Measurements from ENCODE around the gene YPEL1. TPM values are rescaled to one million over a fixed set of nuclear protein-coding genes. Genes with fewer than 3 reads are reported as not detected.

YPEL1 gene
- total RNA-seq, 1 donor: 2.2 TPM

DNA sequence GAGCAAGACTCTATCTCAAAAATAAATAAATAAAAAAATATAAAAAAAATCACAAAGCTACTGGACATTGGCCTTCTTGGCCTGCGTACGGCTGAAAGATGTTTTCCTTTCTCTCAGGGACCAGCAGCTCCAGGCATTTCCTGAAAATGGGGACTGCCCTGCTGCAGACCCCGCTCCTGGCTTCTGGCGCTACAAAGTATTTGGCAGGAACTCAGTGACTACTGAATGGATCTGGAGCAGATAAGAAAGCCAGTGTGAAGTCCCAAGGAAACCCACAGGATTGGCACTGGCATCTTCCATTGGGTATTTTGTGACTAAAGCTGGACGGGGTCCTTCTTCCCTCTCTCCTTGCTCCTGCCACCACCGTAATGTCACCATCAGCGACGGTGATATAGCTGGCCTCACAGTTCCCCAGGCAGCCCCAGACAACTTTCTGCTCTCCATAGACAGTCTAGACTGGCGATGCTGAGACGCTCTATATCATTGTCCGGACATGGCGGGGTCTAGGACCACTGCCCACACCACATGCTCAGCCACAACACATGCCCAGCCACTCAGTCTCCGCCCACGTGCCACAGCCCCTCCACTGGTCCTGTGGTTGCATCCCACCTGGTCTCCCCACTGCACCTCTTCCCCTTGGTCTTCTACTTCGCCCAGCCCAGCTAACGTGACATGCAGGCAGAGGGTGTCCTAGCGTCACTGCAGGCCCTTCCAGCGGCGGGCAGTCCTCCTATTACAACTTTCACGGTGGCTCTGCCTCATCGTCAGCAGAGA, 22.7 kb upstream of the YPEL1 start:
- Histone ChIP-seq H3K4me3 (ENCODE audit: insufficient read depth, low read length) (no peak overlapping the region), H3K36me3 (ENCODE audit: insufficient read depth, low read length) (peaks cover 27% of the 10 kb centered on the region), H3K4me1 (ENCODE audit: insufficient read depth, low read length) (peaks cover 49% of the 10 kb centered on the region), H3K27me3 (ENCODE audit: insufficient read depth, low read length) (no peaks in the 10 kb centered on the region), H3K79me2 (ENCODE audit: insufficient read depth, low read length) (no peaks in the 10 kb centered on the region), H2AFZ (ENCODE audit: low read length) (no peak overlapping the region), H3K9me3 (ENCODE audit: low read depth, low read length) (no peaks in the 10 kb centered on the region), H3K4me2 (ENCODE audit: insufficient read depth, low read length) (no peak overlapping the region), H3K27ac (ENCODE audit: low read depth, low read length) (no peak overlapping the region), H4K20me1 (ENCODE audit: insufficient read depth, low read length) (peaks cover 17% of the 10 kb centered on the region)
- TF ChIP-seq, protein P1, sequence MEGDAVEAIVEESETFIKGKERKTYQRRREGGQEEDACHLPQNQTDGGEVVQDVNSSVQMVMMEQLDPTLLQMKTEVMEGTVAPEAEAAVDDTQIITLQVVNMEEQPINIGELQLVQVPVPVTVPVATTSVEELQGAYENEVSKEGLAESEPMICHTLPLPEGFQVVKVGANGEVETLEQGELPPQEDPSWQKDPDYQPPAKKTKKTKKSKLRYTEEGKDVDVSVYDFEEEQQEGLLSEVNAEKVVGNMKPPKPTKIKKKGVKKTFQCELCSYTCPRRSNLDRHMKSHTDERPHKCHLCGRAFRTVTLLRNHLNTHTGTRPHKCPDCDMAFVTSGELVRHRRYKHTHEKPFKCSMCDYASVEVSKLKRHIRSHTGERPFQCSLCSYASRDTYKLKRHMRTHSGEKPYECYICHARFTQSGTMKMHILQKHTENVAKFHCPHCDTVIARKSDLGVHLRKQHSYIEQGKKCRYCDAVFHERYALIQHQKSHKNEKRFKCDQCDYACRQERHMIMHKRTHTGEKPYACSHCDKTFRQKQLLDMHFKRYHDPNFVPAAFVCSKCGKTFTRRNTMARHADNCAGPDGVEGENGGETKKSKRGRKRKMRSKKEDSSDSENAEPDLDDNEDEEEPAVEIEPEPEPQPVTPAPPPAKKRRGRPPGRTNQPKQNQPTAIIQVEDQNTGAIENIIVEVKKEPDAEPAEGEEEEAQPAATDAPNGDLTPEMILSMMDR (IDR thresholded peaks at IDR 0.05; ENCODE audit: extremely low read depth, low read depth, low read length): no peak
- no peak for DNase-seq (ENCODE audit: insufficient read length, low spot score, missing footprints)

DNA sequence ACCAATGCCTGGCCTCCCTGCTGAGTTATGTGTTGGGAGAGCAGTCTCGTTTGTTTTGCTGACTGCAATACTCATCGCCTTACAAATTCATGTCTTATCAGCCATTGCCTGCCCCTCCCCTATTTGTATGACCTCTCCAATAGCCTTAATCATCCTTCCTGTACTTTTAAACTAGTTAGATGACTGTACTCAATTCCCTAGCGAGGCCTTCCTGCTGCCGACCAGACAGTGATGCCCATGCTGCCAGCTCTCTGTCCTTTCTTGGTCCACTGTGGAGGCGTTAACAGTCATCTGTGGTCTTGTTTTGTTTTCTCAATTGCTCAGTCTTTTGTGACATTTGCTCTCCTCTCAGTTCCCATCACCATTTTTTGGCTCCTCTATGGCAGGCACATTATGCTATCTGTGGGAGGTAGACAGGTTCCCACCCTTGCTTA, 20.3 kb upstream of the YPEL1 start:
- H3K4me3 ChIP-seq (ENCODE audit: insufficient read depth, low read length): no peak overlapping the region
- H3K4me2 ChIP-seq (ENCODE audit: insufficient read depth, low read length): peak overlapping the region; percentile 77
- peaks cover 39% of the 10 kb centered on the region for H3K4me1 ChIP-seq (ENCODE audit: insufficient read depth, low read length)
- TF ChIP-seq, protein P1 (IDR thresholded peaks at IDR 0.05; ENCODE audit: extremely low read depth, low read depth, low read length): no peak
- peaks cover 16% of the 10 kb centered on the region for H3K36me3 ChIP-seq (ENCODE audit: insufficient read depth, low read length)
- DNase-seq (ENCODE audit: insufficient read length, low spot score, missing footprints): peak; percentile 97
- H2AFZ ChIP-seq (ENCODE audit: low read length): no peak overlapping the region
- no peaks in the 10 kb centered on the region for H3K79me2 ChIP-seq (ENCODE audit: insufficient read depth, low read length)
- no peaks in the 10 kb centered on the region for H3K9me3 ChIP-seq (ENCODE audit: low read depth, low read length)
- peak overlapping the region; percentile 73 for H3K27ac ChIP-seq (ENCODE audit: low read depth, low read length)
- H4K20me1 ChIP-seq (ENCODE audit: insufficient read depth, low read length): peaks cover 17% of the 10 kb centered on the region
- no peaks in the 10 kb centered on the region for H3K27me3 ChIP-seq (ENCODE audit: insufficient read depth, low read length)

DNA sequence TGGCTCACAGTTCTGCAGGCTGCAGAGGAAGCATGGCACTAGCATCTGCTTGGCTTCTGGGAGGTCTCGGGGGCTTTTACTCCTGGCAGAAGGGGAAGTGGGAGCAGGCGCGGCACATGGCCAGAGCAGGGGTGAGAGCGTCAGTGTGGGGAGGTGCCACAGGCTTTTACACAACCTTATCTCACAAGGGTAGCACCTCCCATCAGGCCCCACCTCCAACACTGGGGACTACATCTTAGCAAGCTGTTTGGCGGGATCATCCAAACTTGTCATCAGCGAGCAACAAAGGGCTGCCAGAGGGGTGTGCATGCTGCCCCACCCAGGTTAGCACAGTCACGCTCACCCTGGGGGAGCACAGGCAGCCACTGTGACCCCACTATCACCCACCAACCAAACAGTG, 18.9 kb upstream of the YPEL1 start:
- H3K27ac ChIP-seq (ENCODE audit: low read depth, low read length): peak overlapping the region; percentile 73
- no peak overlapping the region for H2AFZ ChIP-seq (ENCODE audit: low read length)
- no peaks in the 10 kb centered on the region for H3K27me3 ChIP-seq (ENCODE audit: insufficient read depth, low read length)
- H3K4me1 ChIP-seq (ENCODE audit: insufficient read depth, low read length): peaks cover 30% of the 10 kb centered on the region
- H3K36me3 ChIP-seq (ENCODE audit: insufficient read depth, low read length): peaks cover 13% of the 10 kb centered on the region
- TF ChIP-seq, protein P1 (IDR thresholded peaks at IDR 0.05; ENCODE audit: extremely low read depth, low read depth, low read length): no peak
- peak overlapping the region; percentile 33 for H3K4me3 ChIP-seq (ENCODE audit: insufficient read depth, low read length)
- H3K9me3 ChIP-seq (ENCODE audit: low read depth, low read length): no peaks in the 10 kb centered on the region
- DNase-seq (ENCODE audit: insufficient read length, low spot score, missing footprints): peak; percentile 53
- peaks cover 14% of the 10 kb centered on the region for H4K20me1 ChIP-seq (ENCODE audit: insufficient read depth, low read length)
- H3K4me2 ChIP-seq (ENCODE audit: insufficient read depth, low read length): peak overlapping the region; percentile 77
- no peaks in the 10 kb centered on the region for H3K79me2 ChIP-seq (ENCODE audit: insufficient read depth, low read length)

DNA sequence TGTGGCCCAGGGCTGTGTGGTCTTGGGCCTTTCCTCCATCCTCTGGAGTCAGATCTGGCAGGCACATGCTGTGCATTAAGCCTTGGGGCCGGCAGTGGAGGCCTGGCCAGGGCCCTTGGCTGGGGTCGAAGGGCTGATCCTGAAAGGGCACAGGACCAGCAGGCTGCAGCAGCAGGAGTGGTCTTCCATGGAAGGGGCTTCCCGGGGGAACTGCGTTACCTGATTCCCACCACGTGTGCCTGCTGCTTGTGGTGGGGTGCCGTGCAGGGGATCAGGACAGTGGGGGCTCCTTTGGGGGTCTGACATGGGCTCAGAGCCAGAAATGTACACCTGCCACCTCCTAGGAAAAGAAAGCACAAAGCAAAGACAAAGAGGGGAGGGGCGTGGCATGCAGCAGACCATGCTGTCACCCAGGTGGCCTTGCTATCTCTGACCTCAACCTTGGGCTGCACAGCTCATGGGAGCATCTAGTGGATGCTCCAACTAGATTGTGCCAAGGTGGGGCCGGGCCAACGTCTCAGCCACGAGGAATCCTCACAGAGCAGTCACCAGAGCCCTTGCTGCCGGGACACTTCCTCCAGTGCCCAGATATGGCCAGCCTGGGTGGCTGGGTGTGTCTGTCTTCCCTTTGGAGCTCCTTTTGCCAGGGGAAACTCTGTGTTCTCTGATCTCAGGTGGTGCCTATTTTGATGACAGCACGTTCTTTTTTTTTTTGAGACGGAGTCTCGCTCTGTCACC, 17.9 kb upstream of the YPEL1 start:
- no peak overlapping the region for H3K27ac ChIP-seq (ENCODE audit: low read depth, low read length)
- no peak overlapping the region for H3K4me3 ChIP-seq (ENCODE audit: insufficient read depth, low read length)
- H4K20me1 ChIP-seq (ENCODE audit: insufficient read depth, low read length): peaks cover 12% of the 10 kb centered on the region
- H2AFZ ChIP-seq (ENCODE audit: low read length): no peak overlapping the region
- H3K27me3 ChIP-seq (ENCODE audit: insufficient read depth, low read length): no peaks in the 10 kb centered on the region
- H3K9me3 ChIP-seq (ENCODE audit: low read depth, low read length): no peaks in the 10 kb centered on the region
- DNase-seq (ENCODE audit: insufficient read length, low spot score, missing footprints): peak; percentile 37
- H3K79me2 ChIP-seq (ENCODE audit: insufficient read depth, low read length): no peaks in the 10 kb centered on the region
- TF ChIP-seq, protein P1 (IDR thresholded peaks at IDR 0.05; ENCODE audit: extremely low read depth, low read depth, low read length): no peak
- peaks cover 30% of the 10 kb centered on the region for H3K4me1 ChIP-seq (ENCODE audit: insufficient read depth, low read length)
- peaks cover 3% of the 10 kb centered on the region for H3K36me3 ChIP-seq (ENCODE audit: insufficient read depth, low read length)
- no peak overlapping the region for H3K4me2 ChIP-seq (ENCODE audit: insufficient read depth, low read length)
